Forelimb muscle (tissue), 1 donor: ENCODE measurements around the gene TMPRSS4. TPM values are rescaled to one million over a fixed set of nuclear protein-coding genes. Genes with fewer than 3 reads are reported as not detected.

Experiments used
- DNase-seq: peaks from one replicate; pipeline ENCODE4 v3.0.0-alpha.2; 2013; ENCODE audit warnings: low read depth
- polyA plus RNA-seq: library from polyadenylated mRNA; unstranded; fragments of 120-200 nt; gene quantifications from one replicate; pipeline ENCODE4 v1.2.1, GENCODE V29; 2013; ENCODE audit not compliant: insufficient read length

TMPRSS4 gene
- polyA plus RNA-seq, 1 donor: 0.10 TPM

DNA sequence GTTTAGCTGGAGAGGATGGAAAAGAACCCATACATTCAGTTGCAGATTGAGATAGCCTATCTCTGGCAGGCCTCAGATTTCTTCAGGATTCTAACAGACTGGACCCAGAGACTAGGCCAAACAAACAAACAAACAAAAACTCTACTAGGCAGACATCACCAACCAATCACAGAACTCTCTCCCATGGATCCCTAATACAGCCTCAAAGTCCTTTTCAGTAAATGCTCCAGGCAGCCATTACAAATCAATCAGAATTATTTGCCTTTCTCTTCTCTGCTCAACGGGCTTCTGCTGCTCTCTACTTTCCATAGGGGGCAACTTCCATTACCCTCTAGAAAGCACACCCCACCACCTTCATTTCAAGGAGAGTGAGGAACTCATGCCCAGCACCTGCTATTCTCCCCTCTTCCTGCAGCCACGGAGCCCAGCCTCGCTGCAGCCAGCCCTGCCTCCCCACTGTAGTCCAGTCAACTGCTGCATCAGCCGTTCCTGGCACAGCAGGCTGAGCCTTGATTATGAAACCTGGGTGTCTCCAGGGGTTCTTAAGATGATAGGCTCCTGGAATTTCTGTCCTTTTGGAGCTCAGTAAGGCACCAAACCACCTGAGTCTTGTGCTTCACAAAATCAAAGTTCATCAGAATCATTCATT, 28.9 kb downstream of the TMPRSS4 start:
- no peak for DNase-seq

DNA sequence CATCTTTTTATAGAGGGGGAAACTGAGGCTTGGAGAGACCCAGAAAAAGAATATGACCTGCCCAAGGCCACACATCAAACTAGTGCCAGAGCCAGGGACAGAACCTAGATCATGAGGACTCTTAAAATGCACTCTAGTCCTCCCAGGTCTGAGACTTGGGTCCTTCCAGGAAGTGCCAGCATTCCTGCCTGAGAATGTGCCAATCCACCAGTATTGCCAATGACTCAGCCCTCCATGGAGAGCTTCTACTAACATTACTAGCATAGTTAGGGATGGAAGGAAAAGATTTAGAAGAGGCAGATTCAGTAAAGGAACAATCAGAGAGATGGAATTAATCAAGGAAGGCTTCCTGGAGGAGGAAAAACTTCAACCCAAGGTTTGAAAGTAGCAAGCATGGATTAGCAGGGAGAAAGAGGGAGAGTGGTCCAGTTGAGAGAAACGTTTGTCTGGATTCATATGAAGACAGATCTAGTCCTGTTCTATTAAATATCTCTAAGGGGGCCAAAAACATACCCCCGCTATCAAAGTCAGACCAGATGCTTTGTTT, 30.0 kb downstream of the TMPRSS4 start:
- DNase-seq: no peak

DNA sequence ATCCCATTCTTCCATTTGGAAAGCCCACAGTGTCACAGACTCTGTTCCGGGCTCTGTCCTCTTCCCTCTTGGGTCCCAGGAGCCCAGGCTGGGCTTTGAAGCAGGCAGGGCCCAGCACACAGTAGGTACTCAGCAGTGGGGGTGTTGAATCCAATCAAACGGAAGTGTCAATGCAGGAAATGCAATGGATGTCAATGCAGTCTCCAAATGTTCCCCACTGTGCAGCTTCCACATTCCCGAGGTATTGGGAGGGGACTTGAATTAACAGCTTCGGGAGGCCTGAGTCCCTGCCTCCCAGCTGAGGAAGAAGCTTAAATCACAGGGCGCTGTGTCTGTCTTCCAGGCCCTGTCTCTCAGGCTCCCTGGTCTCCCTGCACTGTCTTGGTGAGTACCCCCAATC, 31.6 kb downstream of the TMPRSS4 start:
- no peak for DNase-seq

DNA sequence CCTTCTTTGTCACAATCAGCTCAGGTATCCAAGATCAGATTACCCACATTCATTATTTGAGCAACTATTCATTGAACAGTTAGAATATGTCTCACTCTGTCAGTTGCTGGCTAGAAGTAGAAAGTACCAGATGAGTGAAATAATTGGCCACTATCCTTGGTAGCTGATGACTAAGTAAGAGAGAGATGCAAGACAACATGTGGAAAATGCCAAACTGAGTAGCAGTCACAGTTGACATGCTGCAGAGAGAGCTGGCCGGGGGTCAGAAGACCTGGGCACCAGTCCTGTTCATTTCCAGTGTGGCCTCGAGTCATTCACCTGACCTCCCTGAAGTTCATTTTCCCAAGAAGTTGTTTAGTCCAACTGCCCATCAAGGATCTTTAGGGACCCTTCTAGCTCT, 32.4 kb downstream of the TMPRSS4 start:
- DNase-seq: no peak

DNA sequence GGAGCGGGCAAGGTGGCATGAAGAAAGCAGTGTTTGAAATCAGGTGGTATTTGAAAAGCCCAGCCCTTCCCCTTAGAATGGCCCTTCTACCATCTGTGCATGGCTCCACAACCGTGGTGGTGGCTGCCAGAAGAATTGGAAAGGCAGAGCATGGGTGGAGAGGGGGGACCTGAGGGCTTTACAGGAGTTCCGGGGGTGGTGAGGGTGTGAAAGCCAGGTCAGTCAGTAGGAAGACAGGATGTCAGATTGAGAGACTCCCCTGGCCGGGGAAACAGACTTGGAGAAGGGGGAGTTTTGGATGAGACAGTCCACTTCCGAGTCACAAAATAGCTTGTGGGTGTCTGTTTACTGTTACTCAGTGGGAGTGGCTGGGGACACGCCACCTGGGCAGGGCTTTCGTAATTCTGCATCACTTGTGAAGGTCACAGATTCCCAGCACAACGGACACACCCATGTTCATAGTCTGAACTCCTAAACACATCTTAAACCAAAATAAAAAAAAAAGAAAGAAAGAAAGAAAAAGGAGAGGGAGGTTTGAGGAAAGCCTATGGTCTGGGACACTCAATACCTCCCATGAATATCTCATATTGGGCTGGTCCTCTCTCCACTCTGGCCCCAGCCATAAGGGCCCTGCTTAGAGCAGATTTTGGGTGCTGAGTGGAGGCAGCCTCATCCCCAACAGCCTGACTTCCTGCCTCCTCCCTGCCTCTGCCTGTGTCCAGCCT, 34.3 kb downstream of the TMPRSS4 start:
- DNase-seq: no peak

DNA sequence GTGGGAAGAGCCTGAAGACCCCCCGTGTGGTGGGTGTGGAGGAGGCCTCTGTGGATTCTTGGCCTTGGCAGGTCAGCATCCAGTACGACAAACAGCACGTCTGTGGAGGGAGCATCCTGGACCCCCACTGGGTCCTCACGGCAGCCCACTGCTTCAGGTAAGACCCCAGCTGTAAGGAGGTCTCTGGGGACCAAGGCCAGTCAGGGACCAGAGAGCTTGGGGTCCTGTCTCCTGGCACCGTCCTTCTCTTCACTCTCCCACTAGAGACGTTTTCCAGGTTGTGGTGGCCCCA, 34.8 kb downstream of the TMPRSS4 start:
- no peak for DNase-seq

DNA sequence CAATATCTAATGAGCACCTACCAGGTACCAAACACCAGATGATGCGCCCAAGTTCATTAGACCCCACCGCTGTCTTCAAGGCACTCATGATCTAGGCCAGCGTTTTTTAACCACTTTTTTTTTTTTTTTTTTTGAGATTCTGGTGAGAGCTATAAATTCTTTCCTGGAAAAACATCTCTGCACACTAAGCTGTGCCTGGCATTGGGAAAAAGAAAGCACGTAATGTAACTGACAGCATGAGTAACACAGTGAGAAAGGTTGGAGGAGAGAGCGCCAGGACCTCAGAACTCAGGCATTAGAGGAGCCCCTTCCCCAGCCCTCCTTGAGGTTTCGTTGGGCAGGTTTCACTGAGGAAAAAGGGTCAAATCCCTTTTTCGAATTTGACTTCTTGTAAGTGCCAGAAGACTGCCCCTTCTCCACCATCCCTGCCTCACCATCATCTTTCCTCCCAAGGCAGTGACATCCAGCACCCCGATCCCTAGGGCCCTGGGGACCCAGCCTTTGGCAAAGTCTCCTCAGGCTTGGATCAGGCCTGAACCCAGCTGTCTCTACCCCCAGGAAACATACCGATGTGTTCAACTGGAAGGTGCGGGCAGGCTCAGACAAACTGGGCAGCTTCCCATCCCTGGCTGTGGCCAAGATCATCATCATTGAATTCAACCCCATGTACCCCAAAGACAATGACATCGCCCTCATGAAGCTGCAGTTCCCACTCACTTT, 36.0 kb downstream of the TMPRSS4 start:
- no peak for DNase-seq

DNA sequence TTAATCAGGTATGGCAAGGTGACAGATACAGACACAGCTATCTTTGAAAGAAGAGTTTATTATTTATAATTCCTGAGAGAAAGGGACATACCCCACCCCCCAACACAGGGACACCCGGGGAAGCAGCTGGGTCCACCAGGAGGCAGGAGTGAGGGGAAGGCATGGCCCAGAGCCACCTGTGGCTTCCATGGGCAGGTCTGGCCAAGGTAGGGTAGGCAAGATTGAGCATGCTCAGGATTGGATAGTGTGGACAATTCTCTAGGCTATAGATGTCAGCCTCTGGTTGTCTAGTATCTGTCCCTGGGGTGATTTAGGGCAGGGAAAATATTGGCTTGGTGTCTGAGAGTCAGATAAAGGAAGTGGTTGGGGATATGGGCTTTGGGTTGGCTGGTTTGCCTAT, 37.4 kb downstream of the TMPRSS4 start:
- DNase-seq: no peak

DNA sequence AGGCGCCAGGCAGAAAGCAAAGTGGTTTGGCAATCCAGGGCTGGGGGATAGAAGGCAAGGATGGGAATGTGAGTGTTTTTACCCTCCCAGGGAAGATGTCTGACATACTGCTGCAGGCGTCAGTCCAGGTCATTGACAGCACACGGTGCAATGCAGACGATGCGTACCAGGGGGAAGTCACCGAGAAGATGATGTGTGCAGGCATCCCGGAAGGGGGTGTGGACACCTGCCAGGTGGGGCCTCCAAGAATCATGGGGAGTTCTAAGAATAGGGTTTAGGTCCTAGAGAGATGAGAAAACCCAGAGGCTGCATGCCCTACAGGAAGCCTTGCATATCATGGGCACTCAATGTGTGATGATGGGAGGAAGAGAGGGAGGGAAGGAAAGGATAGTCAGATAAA, 38.2 kb downstream of the TMPRSS4 start:
- DNase-seq: no peak

DNA sequence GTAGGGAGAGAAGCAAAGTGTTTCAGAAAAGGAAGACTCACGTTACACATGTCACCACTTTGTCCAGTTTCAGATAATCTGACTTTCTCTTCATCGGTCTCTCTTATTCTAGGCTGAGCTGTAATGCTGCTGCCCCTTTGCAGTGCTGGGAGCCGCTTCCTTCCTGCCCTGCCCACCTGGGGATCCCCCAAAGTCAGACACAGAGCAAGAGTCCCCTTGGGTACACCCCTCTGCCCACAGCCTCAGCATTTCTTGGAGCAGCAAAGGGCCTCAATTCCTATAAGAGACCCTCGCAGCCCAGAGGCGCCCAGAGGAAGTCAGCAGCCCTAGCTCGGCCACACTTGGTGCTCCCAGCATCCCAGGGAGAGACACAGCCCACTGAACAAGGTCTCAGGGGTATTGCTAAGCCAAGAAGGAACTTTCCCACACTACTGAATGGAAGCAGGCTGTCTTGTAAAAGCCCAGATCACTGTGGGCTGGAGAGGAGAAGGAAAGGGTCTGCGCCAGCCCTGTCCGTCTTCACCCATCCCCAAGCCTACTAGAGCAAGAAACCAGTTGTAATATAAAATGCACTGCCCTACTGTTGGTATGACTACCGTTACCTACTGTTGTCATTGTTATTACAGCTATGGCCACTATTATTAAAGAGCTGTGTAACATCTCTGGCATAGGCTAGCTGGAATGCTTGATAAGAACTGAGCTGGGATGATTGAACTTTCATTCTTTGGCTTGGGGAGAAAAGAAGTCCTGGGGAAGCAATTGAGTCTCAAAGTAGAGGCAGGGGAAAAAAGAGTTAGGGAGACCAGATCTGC, 41.1 kb downstream of the TMPRSS4 start:
- DNase-seq: no peak

DNA sequence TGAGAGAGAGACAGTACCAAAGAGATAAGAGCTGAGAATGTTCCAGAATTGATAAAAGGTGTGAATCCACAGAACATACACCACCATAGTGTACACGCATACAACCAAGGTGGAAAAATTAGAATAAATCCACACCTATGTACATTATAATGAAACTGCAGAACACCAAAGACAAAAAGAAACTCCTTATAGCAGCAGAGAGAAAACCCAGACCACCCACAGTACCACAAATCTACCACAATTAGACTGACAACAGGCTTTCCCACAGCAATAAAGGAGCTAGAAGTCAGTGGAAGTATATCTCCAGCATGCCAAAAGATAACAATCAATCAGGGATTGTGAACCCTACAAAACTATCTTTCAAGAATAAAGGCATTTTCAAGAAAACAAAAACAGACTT, 43.9 kb downstream of the TMPRSS4 start:
- DNase-seq: no peak

DNA sequence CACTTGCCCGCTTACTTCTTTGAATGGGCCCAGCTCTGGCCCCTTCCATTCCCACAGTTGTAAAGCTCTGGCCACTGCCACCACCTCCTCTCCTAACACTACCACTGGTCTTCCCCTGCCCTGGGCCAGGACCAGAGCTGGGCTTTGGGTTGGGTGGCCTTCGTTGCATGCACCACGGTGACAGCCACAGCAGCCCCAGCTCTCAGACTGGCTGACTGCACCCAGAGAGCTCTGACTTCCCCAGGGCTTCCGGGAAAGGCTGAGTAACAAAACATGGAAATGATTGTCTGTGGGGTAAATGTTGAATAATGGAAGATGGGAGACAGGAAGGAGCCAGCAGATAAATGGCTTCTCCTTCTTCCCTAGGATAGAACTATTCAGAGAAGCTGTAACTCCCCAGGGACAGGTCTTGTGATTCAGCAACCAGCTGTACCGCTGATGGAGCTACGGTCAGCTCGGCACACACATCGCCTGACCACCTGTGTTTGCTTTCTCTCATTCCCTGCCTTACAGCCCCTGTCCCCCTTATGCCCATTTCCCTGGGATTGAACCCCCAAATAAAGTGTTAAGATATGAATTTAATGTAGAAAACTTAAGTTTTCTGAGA, 48.2 kb downstream of the TMPRSS4 start:
- no peak for DNase-seq

DNA sequence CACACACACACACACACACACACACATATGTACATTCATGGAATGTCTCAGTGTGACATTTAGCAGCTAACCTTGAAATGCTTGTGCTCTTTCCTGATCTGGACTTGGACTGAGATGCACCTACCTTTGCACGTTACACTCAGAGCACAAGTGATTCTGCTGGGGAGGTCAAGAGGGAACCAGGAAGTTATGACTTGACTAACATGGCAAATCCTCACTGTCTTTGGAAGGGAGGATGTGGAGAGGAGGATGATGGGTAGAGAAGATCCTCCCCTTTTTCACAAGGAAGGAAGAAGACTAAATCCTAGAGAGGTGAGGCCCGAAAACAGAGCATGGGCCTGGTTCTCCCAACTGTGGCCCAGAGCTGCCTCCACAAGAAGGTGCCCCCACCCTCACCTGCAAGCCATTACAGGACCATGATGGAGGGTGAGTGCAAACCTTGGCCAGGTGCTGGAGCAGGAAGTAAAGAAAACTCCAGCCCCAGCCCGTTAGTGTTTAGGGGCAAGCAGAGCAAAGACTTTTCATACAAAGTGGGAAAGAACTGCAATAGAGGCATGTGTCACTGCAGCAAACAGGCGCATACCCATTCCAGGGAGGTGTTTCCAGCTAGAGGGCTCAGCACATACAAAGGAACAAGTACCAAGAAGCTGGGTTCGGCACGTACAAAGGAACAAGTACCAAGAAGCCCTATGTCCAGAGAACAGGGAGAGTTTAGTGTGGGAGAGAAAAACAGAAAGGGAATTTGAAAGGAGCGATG, 49.4 kb downstream of the TMPRSS4 start:
- no peak for DNase-seq

DNA sequence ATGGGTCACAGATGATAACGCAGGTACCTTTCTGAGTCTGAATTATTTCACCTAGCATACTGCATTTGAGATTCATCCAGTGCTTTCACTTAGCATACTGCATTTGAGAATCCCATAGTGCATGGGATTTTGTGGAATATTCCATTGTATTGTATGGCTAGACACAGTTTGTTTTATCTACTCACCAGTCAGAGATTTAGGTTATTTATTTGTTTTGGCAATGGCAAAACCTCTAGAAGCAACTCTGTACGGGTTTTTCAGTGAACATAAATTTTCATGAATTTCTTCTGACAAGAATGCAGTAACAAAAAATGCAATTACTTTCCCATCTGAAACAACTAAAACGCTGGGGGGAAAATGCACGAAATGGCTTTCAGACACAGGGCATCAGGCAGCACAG, 51.4 kb downstream of the TMPRSS4 start:
- no peak for DNase-seq

DNA sequence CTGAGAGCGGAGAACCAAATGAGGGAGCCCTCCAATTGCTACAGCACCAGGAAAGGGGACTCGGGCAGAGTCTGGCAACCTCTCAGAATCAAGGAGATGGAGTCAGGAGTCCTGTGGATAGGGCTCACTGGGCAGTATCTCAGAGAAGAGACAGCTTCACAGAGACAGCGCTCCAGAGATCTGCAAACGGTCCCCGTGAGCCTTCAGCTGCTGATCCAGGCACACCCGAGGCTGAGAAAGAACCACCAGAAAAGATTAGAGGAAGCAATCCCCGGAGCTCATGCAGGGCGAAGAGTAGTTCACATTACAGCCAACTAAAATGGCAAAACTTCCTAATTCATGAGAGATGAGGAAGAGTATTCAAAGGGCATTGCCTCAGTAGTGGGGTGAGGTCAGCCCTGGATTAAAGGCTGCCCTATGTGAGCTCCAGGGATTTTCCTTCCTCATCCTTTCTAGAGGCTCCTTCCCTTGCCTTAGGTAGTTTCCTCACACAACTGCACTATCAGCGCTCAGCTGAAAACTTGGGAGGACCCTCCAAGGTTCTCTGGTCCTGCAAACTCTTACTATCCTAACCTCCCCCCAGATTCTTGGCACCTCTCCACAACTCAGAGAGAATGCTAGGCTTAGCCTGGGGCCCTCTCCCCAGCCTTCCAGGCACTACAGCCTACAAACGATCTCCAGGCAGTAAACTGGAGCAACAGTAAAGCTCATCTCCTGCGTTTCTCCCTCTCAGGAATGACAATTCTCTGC, 52.0 kb downstream of the TMPRSS4 start:
- no peak for DNase-seq

DNA sequence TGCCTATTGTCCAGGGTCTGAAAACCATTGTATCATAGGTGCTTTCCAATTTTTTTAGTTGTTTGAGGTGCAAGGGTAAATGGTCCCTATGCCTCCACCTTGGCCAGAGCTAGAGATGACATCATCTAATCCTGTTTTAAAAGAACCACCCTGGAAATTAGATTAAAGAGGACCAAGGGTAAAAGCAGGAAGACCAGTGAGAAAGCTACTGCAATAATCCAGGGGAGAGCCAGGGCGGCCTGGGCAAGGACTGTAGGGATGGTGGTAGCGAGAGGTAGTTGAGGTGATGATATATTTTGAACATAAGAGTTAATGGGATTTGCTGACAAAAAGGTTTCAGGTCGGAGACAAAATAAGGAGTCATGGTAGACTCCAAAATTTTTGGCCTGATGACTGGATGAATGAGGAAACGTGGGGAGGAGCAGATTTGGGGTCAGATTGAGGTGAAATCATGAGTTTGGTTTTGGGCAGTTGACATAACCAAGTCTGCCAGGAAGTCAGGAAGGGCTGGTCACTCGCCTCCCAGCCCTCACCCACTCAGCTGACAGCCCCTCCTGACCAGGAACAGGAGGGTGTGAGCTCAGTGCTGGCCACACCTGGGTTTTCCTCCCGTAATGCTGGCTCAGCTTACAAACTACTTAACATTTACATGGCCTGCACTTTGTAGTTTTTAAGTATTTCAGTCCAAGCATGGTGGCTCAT, 52.7 kb downstream of the TMPRSS4 start:
- DNase-seq: no peak

DNA sequence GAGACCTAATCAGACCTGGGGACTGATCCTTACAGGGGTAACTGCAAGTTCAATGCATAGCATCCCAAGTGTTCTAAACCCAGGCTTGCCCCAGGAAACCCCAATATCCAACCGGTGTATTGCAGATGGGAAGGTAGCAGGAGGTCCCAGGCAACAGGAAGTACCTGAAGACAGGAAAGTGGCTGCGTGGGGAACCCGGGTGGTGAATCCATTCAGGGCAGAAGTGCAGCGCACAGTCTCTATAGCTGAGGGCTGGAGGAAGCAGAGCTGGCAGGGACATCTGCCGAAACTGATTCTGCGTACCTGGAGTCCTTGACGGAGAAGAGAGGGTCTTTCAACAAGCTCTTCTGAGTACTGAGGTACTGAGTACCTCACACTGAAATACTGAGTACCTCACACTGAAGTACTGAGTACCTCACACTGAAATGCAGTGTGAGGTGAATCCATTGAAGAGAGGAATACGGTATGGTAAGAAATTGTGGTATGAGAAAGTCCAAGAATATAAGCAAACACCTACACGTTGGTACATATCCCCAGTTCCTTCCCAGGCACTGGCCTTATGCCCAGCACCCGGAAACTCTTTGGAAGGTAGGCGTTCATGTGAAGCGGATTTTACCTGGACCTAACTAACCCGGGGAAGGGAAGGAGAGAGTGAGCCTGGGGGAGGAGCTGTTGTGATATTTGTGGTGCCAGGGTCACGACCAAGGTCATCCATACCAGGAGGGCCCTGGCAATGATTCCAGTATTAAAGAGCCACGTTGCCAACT, 55.7 kb downstream of the TMPRSS4 start:
- DNase-seq: no peak

DNA sequence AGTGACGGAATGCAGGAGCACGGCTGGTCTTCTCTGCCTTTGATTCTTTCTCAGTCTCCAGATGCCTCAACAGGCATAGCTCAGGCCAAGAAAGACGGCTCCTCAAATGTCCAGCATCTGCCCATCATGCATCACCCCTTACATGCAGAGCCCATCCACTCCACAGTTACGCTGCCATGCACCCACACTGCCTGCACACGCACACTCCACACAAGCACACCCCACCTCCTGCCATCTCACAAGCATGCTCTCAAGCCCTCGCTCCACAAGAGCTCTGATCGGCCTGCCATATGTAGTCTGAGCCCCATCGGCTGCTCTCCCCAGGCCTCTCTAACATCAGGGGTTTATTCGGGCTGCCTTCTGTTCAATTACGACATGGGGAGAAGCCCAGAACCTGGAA, 56.9 kb downstream of the TMPRSS4 start:
- no peak for DNase-seq
